ENCODE results near the gene EIF3L.

Gene EIF3L

GRCh38 chr22:37855462-37855861 is 6.2 kb downstream of the EIF3L start:
- DNase-seq = no peak

- no peak for DNase-seq
Measured at GRCh38 chr22:37860796-37861421, 11.7 kb downstream of the EIF3L start.

DNA sequence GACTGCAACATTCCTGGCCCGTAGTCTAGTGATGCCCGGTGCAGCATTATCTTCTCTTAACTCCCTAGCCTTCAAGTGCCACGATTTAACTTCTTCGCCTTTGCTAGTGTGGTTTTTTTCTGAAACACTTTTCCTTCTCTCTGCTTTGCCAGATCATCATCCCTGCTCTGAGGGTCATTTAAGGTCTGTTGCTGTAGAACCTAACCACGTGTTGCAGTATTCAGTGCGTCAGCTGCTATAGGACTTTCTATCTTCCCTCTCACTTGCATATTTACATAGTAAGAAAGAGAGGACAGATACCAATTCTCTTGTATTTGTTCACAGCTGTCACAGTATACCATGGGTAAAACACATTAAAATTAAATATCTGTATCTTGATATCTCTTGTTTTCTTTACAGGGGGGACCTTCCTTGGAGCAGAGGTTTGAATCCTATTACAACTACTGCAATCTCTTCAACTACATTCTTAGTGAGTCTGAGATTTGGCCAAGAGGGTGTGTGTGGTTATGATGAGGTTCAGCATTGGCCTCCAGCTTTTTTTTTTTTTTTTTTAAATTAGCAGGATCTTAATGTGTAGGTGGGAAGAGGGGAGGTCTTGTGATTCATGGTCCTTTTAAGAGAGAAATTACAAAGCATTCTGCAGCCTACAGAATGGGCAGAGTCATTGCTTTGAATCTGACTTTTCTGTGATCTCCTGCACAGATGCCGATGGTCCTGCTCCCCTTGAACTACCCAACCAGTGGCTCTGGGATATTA is 13.5 kb downstream of the EIF3L start:
- no peak for DNase-seq

- DNase-seq = no peak
Measured at GRCh38 chr22:37865510-37865909, 16.3 kb downstream of the EIF3L start.

DNA sequence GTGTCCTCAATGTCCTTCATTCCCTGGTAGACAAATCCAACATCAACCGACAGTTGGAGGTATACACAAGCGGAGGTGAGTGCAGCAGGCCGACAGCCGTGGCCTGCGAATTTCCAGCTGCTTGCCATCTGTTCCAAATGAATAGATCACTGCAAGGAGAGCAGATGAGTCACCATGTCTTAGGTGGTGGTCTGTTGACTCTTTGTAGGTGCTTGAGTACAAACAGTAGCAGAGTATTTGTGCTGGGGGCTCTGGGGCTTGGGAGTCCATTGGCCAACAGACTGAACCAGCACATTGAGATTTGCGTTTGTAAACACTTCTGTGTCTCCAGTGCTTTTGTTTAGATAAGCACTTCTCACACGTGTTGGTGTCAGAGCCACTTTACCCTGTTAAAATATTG is 21.1 kb downstream of the EIF3L start:
- peak; percentile 28 for DNase-seq

GRCh38 chr22:37880668-37881440 is 31.6 kb downstream of the EIF3L start:
- DNase-seq = peak; percentile 56

- peak; percentile 63 for DNase-seq
Measured at GRCh38 chr22:37884420-37884819, 35.2 kb downstream of the EIF3L start.

- peak; percentile 96 for DNase-seq
Measured at GRCh38 chr22:37887584-37888378, 38.6 kb downstream of the EIF3L start.

GRCh38 chr22:37891926-37892325 is 42.7 kb downstream of the EIF3L start:
- DNase-seq = no peak

DNA sequence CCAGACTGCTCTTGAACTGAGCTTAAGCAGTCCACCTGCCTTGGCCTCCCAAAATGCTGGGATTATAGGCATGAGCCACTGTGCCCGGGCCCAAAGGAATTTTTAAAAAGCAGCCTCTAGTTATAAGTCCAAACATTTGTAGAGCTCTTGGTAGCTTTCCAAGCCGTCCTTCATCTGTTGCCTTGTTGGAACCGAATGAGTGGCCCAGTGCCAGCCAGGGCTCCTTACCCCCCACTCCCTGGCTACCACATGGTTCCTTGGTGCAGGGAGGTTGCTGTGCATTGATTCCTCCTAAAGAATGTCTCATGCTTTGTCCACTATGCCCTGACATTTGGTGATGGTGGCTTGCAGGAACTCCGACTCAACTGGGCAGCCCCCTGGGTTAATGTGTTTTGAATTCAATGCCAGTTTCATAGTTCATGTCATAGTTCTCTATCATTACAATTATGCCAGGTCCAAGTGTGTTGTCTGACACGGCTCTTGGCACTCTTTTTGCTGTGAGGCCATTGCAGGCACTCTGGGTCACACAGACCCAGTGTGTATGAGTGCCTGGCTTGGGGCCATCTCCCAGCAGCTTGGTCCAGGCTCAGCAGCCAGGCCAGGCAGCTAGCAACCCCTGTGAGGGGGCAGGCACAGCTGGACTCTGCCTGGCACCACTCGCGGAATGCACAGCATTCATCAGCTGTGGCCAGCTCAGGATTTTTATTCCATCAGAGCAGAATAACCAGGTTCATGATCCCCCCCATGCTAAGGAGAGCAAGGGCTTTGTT is 43.5 kb downstream of the EIF3L start:
- DNase-seq = peak; percentile 30

GRCh38 chr22:37893583-37893983 is 44.4 kb downstream of the EIF3L start:
- DNase-seq = no peak

DNA sequence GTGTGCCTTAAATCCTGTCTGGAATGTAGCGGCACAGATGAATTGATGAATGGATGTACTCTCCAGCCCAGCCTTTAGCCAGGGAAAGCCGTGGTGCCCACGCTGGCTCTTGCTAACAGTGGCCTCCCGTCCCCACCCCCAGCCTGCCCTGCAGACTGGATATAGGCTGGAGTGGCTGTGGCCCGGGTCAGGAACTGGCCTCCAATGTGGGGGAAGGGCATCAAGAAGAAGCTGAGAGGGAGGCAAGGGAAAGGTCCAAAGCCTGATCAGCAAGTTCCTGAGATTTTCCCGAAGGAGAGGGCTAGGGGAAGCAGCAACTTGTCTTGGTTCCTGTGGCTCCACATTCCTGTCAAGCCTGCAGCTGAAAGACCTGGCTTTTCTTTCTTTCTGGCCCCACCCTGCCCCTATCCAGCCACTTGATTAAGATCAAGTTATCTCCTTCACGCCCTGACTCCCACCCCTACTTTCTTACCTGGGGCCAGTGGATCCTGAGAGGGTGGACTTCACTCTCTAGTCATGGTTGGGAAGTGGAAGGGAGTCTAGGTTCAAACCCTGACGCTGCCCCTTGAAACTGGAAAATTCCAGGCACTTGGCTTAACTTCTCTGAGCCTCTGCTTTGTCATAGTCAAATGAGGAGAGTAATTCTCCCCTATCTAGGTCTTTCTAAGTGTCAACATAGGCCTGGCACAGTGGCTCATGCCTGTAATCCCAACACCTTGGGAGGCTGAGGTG is 45.9 kb downstream of the EIF3L start:
- no peak for DNase-seq

- DNase-seq = no peak
Measured at GRCh38 chr22:37896181-37896592, 47.0 kb downstream of the EIF3L start.

- DNase-seq = no peak
Measured at GRCh38 chr22:37896939-37897338, 47.7 kb downstream of the EIF3L start.

DNA sequence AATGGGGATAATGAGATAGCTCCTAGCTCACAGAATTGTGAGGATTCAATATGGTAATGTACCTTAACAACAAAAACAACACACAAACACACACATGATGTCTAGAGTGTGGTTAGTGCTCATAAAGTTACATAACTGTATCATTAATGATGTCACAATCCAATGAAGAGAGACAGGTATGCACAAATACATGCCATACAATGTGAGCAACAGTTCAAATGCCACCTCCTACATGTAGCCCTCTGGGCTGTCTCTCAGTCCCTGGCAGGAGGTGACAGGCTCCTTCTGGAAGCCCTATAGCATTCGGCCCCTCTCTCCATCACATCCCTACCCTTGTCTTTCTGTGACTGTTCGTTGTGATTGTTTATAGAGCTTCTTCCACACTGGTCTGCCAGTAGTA is 48.6 kb downstream of the EIF3L start:
- DNase-seq = no peak

- DNase-seq = no peak
Measured at GRCh38 chr22:37898441-37899181, 49.4 kb downstream of the EIF3L start.

GRCh38 chr22:37904572-37905533 is 55.6 kb downstream of the EIF3L start:
- DNase-seq = peak; percentile 99

- peak; percentile 79 for DNase-seq
Measured at GRCh38 chr22:37905534-37906363, 56.5 kb downstream of the EIF3L start, which contains the start of gene MICALL1. MICALL1 (plus strand) TSS chr22:37906297; CDS start chr22:37906423, 126 bp downstream.

All from fibroblast of upper back skin (primary cell).